GM11168 (cell line): ENCODE measurements around the gene GUCY1B1.

Experiments
- in situ Hi-C: fragments of 300-500 bp; cut with MboI; formaldehyde crosslinking; loops from one replicate; pipeline ENCODE4 v1.12.0; 2022; ENCODE audit warnings: low sequenced_read_pairs; ENCODE audit not compliant: unreplicated experiment

GUCY1B1 gene

DNA sequence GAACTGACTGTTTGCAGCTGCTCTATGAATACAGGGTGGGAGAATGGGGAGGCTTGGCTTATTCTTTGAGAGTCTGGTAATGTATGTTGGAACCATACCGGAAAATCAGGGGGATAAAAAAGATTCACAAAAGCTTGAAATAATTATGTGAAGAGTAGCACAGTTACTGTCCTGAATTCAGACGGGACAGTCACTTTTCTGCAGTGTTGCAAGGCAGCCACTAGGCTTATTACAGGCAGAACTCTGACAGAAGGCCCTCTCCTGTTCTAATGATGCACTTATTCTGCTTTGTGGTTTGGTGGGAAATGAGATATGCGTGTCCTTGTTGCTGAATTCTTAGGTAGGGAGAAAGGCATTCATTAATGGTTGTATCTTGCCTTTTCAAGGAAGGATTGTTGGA lies 37.2 kb downstream of the GUCY1B1 start:
- in situ Hi-C loops, result loop anchor here (10.0 kb wide), 1 partner anchor 351 kb away; no protein-coding TSS in a partner anchor

DNA sequence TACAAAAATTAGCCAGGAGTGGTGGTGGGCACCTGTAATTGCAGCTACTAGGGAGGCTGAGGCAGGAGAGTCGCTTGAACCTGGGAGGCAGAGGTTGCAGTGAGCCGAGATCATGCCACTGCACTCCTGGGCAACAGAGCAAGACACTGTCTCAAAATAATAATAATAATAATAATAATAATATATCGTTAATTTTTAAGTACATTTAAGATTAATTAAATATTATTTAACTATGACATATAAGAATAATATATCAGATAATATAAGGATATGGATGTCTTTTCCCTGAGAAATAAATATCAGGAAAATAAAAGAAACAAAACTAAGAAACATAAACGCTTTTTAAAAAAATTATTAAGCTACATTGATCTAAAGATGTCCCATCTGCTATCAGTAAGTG lies 38.8 kb downstream of the GUCY1B1 start:
- in situ Hi-C loops, result loop anchor here (10.0 kb wide), 1 partner anchor 353 kb away; no protein-coding TSS in a partner anchor

DNA sequence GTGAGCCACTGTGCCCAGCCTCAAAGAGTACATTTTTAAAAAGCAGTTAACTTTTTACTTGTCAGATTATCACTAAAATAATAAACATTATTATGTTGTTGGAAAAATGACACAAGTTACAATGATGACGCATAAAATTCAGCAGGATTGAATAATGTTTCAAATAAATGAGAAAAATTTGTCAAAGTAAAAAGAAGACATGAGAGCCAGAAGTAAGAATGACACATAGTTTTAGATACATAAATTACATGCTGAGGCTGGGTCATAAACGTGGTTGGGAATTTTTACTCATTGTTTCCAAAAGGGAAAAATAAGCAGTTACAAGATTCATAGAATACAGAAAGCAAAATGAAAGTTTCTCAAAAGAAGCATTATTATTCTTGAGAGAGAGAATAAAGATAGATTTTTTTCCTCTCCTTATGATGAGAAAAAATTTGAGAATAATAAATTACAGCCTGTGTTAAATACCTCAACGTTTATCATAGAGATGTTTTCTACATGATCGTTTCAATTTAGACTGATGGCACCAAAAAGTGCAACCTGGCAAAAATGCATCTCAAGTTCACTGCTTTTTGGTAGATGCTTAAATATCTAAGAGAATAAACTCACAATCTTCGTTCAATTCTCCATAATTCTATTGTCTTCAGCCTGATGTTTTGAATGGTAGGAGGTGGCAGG lies 40.4 kb downstream of the GUCY1B1 start:
- in situ Hi-C loops, result loop anchor here (10.0 kb wide), 1 partner anchor 354 kb away; no protein-coding TSS in a partner anchor

DNA sequence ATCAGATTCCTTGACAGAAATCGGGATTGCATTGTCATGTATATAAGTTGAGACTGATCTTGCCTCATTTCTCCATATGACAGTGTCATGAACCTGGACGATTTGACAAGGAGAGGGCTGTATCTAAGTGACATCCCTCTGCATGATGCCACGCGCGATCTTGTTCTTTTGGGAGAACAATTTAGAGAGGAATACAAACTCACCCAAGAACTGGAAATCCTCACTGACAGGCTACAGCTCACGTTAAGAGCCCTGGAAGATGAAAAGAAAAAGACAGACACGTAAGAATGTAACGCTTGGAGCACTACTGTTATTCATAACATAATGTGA lies 40.9 kb downstream of the GUCY1B1 start:
- in situ Hi-C loops, result loop anchor here (10.0 kb wide), 1 partner anchor 355 kb away; no protein-coding TSS in a partner anchor

DNA sequence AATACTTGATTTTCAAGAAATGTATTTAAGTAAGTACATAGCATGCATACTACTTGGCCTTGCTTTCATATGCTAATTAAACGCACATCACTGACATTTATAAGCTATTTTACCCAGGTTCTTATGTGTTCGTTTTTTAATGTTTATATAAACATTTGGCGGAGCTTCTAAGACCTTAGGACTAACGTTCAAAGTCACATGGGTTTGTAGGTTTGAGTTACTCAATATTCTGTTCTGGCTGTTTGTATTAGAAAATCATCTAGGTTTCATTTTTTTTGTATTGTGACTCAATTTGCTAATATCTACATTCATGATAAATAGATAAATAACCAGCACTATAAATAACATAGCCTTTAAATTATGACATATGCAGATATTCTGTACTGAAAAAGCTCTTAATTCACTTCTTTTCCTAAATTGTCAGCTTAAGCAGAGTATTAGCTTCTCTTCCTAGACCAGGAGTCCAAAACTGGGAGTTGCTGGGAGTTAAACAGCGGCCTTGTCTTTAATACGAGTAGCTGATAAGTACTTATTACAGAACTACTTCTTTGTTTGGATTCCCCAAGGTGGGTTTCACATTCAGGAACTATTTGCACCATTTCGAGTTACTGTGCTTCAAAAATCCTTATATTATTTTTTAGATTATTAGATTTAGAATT lies 42.0 kb downstream of the GUCY1B1 start:
- in situ Hi-C loops, result no loop called here

DNA sequence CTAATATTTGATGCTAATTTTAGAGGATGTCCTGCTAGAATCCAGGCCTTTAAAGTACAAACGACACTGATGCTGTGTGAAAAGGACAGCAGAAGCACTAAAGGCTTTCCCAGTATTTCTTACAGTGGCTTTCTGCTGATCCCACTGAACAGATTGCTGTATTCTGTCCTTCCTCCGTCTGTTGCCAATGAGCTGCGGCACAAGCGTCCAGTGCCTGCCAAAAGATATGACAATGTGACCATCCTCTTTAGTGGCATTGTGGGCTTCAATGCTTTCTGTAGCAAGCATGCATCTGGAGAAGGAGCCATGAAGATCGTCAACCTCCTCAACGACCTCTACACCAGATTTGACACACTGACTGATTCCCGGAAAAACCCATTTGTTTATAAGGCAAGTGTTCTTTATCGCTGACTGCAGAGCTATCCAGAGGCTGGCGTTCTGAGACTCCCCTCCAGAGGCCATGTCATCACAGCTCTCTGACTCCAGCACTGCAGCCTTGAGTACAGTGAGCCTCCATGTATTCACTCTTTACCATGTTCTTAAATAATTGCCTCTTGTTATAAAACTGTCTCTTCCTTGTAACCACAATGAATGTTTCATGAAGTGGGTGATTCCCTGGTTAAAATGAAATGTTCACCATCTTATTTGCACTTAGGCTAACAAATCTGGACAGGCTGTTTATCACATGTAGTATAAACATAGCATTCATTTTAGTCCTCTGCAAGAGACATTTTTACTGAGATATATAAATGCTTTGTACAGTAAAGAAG lies 43.6 kb downstream of the GUCY1B1 start:
- in situ Hi-C loops, result no loop called here

DNA sequence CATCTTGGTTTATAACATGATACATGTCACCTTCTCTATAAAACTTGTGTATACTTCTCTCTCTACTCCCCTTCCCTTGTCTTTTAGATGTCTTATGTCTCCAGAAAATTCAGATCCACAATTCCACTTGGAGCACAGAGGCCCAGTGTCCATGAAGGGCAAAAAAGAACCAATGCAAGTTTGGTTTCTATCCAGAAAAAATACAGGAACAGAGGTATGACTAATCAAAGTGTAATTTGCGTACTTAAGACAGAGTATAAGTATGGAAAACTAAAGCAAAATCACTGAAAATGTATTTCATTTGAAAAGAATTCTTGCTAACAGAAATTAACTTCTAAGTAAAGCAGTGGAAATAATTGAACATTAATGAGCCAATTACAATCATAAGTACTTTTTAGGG lies 46.2 kb downstream of the GUCY1B1 start:
- in situ Hi-C loops, result no loop called here

DNA sequence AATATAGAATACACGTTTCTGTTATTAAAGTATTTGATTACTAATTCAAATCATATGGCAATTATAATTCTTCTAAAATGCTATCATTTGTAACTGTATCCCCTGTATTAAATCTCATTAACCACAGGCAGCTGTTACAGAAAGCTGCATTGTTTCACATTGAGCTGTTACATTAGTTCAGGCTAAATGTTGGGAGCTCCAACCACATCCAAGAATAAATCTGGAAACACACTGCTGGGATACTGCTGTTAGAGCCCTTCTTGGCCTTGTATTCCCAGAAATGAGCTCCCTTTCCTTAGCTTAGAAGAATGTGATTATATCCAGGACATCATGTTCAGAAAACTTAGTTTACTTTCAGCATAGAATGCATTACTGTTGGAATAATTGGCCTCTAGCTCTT lies 48.2 kb downstream of the GUCY1B1 start:
- in situ Hi-C loops, result no loop called here

DNA sequence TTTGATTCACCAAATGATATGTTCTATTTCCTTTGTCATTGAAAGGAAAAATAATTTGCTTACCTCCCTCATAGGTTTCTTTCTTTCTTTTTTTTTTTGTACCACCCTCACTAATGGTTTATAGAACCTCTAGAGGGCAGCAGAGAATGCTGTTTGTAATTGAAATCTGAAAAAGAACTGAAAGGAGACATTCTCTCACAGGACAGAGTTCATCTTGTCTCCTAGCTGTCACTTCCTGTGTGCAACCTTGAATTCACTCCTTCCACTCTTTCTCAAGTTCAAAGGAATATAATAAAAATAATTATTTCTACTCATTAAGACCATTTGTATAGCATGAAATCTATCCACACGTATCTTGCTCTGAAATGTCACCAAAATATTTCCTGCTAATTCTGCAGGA lies 51.0 kb downstream of the GUCY1B1 start:
- in situ Hi-C loops, result no loop called here

DNA sequence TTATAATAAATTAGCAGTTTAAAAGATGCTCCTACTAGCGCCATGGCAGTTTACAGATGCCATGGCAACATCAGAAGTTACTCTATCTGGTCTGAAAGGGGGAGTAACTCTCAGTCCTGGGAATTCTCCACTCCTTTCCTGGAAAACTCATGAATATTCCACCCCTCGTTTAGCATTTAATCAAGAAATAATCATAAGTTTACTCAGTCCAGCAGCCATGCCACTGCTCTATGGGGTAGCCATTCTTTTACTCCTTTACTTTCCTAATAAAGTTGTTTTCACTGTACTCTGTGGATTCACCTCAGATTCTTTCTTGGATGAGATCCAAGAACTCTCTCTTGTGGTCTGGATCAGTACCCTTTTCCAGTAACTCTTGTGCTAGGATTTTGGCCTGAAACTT lies 52.3 kb downstream of the GUCY1B1 start:
- in situ Hi-C loops, result no loop called here

DNA sequence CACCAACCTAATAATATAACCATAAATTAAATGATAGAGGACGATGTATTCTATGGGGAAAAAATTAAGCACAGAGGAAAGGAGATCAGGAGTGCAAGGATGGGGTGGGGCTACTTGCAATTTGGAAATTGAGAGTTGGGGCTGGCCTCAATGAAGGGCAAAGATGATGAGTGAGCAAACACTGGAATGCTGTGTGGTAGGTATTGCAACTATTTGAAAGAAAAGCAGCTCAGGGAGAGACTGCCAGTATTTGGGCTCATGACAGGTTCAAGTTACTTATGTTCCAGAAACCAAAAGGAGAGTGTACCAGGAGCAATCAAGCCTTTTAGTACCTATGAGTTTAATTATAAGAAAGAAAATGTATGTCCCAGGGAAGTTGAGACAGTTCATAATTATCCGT lies 59.8 kb downstream of the GUCY1B1 start:
- in situ Hi-C loops, result loop anchor here (5.0 kb wide), 1 partner anchor 134 kb away; the partner anchor contains the start of gene CTSO

DNA sequence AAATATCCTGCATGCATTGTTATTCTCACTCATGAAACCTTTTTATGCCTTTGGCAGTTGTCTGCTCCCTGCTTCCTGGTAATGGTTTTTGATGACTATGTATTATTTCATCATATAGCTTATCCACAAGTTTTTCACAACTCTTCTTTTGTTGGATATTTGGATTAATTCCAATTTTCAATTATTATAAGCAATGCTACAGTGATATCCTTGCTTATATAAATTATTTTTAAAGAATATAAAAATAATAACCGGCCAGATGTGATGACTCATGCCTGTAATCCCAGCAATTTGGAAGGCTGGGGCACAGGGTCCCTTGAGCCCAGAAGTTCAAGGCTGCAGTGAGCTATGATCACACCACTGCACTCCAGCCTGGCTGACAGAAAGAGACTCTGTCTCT lies 60.2 kb downstream of the GUCY1B1 start:
- in situ Hi-C loops, result loop anchor here (5.0 kb wide), 1 partner anchor 133 kb away; the partner anchor contains the start of gene CTSO

DNA sequence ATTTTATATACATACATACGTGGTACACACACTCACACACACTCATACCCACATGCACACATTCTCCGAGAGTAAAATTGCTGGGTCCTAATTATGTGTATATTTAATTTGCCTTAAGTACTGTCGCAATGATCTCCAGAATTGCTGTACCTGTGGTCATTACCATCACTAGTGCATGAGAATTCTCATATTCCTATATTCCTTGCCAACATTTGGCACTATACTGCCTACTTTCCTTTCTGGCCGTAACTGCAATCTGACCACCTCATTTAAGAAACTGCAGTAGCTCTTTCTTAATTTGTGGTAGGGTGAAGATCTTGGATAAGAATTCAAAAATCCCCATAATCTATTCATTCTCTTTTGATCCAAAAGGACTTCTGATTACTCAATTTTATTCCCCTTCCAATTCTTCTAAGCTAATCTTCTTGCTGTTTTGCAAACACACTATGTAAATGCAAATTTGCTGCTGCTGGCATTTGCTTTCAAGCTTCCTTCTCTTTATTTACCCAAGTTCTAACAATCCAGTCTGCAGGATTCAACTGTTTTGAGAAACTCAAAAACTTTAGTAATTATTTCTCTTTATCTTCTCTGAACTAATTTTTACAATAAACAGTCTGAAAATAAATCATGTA lies 62.2 kb downstream of the GUCY1B1 start:
- in situ Hi-C loops, result no loop called here

DNA sequence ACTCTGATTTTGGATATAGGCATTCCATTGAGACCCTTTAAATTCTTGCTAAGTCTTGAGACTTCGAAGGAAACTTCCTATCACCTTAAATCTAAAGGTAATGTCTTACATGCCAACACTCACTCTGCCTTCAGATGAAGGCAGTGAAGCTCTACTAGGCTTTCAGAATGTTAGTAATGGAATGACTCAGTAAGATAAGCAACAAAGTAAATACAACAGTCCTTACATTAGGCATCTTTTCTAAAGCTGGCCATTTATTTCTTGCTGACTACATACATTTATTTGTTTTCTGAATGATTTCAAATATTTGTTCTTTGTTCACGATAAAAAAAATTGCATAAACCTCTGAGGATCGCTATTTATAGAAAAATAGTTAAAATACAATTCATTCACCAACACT lies 63.8 kb downstream of the GUCY1B1 start:
- in situ Hi-C loops, result no loop called here

DNA sequence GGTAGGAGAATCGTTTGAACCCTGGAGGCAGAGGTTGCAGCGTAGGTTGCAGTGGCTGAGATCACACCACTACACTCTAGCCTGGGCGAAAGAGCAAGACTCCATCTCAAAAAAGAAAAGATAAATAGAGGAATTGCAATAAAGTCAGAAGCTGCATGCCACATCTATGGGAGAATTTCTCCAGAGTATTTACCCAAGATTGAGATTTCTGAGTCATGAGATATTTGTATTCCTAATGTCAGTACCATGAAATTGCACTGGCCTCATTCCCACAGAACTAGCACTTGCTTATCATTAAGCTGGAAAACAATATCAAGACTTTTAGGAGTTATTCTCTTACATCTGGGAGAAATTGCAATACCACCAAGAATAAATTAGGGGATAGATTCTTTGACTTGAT lies 69.8 kb downstream of the GUCY1B1 start:
- in situ Hi-C loops, result no loop called here

DNA sequence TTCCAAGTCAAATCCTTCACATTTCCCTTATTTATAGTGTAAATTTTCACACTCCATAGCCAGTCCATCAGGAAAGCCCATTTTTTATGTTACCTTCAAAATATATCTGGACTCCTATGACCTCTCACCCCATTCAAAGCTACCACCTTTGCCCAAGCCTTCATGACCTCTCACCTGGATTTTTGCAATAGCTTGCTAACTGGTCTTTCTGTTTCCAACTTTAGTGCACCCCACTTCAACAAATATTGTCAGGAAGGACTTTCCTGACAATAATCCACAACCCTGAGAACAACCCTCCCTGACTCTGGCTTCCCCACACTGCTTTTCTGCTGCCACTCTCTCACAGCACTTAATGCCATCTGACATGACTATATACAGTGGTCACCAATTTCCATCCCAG lies 73.8 kb downstream of the GUCY1B1 start:
- in situ Hi-C loops, result no loop called here

DNA sequence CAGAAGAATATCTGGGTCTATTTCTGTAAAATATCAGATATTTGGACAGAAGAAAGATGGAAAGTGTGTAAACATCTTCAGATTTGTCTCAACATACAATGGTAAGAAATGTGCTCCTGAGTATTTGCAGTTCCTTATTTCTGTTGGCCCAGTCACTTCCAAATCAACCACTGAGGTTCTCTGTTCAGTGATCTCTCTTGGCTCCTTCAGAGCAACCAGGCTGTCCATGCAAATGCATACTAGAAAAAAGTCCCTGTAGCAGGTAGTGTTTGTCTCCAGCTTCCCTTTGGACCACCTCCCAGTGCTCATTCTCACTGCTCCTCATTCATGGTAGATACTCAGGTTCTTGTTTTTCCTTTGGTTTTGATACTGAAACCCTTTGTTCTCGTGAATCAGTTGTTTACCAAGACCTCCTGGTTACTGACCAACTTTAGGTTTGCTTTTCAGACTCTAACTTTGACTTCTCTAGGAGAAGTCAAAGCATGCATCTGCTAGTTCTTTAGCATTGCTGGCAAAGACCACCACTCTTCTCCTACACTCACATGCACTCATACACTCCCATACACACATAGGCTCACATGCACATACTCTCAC lies 78.5 kb downstream of the GUCY1B1 start:
- in situ Hi-C loops, result no loop called here

DNA sequence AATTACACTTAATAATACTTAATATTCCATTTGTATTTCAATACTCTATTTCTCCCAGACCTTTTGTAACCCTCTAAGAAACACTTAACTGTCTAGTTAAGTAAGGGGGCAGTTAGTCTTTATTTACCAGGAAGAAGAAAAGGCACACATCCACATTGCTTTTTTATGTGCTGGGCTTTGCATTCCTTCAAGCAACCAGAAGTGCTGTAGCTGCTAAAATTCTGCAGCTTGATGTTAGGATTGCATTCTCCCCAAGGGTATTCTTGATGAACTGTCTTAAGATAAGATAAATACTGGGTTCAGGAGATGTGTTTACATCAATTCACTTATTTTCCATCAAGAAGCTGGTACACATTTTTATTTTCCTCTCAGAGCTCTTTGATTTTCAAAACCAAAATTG lies 83.3 kb downstream of the GUCY1B1 start:
- in situ Hi-C loops, result no loop called here

DNA sequence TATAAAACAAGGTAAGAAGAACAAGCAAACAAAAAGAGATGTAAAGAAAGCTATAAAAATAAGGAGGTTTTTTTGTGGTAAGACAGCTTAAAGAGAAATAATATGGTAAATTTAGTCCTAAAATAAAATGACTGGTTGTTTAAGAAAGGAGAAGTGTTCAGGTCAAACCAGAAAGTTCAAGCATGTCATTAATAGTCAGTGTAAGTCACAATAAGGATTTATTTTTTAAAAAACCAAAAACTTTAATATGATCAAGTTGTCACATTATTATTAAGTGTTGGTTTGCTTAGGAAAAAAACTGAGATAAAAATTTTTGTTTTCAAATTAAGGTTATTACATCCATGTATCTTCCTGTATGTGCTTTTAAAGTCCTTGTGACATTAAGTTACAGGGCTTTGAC lies 88.1 kb downstream of the GUCY1B1 start:
- in situ Hi-C loops, result no loop called here

DNA sequence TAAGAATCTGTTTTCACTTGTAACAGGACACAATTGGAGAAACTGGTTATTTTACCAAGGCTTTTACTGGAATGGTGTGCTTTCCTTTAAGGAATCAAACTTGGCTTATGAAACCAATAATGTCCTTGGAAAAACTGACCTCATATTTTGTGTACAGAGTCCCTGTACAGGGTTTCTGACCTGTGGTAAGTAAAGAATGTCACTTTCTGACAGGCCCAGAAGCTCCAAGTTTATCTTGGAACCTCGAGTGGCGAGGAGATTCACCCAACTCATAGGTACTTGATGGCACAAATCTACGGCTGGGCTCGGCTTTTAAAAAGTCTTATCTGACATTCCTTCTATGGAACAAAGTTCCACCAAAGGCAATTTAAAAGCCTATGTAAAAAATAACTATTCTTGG lies 90.2 kb downstream of the GUCY1B1 start:
- in situ Hi-C loops, result no loop called here
